Neuron (in vitro differentiated cells): ENCODE results near the gene ELOVL5.
"Not testable (repeated sequence)": the region's sequence is repeated elsewhere in the genome, so short reads cannot be mapped to it uniquely, and the experiment has no call there.

ENCODE experiments used
- H2AFZ ChIP-seq: one replicate; pipeline ENCODE4 v1.6.1; 2013; ENCODE audit warnings: low read depth, mild to moderate bottlenecking, inconsistent platforms, low read length, moderate library complexity
- H3K27me3 ChIP-seq: one replicate; pipeline ENCODE4 v1.6.1; 2013; ENCODE audit warnings: low read length; ENCODE audit not compliant: insufficient read depth
- H3K36me3 ChIP-seq: one replicate; pipeline ENCODE4 v1.6.1; 2013; ENCODE audit warnings: low read length; ENCODE audit not compliant: insufficient read depth
- H3K4me1 ChIP-seq: one replicate; pipeline ENCODE4 v1.6.1; 2013; ENCODE audit warnings: low read length; ENCODE audit not compliant: insufficient read depth
- H3K4me3 ChIP-seq: 2 replicates; pipeline ENCODE4 v1.5.1; 2013; ENCODE audit warnings: mild to moderate bottlenecking, low read length, moderate library complexity
- H3K9me3 ChIP-seq: one replicate; pipeline ENCODE4 v1.6.1; 2013; ENCODE audit warnings: low read length

The ELOVL5 gene, protein sequence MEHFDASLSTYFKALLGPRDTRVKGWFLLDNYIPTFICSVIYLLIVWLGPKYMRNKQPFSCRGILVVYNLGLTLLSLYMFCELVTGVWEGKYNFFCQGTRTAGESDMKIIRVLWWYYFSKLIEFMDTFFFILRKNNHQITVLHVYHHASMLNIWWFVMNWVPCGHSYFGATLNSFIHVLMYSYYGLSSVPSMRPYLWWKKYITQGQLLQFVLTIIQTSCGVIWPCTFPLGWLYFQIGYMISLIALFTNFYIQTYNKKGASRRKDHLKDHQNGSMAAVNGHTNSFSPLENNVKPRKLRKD

DNA sequence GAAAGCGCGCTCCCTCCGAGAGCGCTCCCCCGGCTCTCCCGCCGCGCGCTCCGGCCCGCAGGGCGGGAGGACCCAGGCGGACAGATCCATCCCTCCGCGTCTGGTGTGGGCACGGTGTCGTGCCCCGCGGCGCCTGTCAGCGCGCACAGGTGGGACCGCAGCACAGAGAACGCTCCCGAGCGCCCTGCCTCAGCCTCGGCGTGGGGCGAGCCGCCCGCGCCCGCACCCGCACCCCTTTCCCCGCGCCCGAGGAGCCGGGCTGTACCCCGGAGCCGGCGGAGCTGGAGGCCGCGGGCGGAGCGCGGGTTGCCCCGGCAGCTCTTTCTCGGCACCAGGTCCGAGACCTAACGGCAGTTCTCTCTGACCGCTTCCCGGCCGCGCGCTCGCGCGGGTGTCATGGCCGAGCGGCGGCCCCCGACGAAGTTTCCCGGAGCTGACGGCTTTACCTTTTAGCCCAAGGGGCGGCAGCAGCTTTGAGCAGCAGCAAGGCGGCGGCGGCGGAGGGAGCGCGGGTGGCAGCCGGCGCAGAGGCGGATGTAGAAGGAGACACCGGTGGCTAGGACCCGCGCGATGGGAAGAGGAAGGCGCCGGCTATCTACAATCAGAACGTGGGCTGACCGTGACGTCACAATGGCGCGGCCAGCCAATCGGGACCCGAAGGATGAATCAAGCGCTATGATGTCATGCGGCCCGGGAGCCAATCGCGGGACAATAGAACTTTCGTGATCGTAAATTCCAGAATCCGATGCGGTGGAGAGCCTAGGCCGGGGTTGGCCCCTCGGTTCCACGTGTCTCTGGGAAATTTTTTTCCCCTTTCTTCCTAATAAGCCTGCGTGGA is at the start of gene ELOVL5:
TSS of gene ELOVL5 (minus strand) at position 580 of the 838 bp plus-strand sequence. CDS start 53,251 bp downstream, outside the sequence.
- Histone ChIP-seq H3K27me3 (no peaks in the 10 kb centered on the region), H2AFZ (peak within 1 kb of the TSS; percentile 83), H3K36me3 (peaks cover 5% of the 10 kb centered on the region), H3K4me3 (peak within 1 kb of the TSS; percentile 86), H3K4me1 (peaks cover 4% of the 10 kb centered on the region), H3K9me3 (no peaks in the 10 kb centered on the region)

GRCh38 chr6:53397283-53397682 is 48.5 kb upstream of the ELOVL5 start:
- H3K4me1 ChIP-seq, result no peaks in the 10 kb centered on the region
- no peak overlapping the region for H3K4me3 ChIP-seq
- no peaks in the 10 kb centered on the region for H3K36me3 ChIP-seq
- H3K9me3 ChIP-seq, result no peaks in the 10 kb centered on the region
- H2AFZ ChIP-seq, result no peak overlapping the region
- H3K27me3 ChIP-seq, result peaks cover 4% of the 10 kb centered on the region

DNA sequence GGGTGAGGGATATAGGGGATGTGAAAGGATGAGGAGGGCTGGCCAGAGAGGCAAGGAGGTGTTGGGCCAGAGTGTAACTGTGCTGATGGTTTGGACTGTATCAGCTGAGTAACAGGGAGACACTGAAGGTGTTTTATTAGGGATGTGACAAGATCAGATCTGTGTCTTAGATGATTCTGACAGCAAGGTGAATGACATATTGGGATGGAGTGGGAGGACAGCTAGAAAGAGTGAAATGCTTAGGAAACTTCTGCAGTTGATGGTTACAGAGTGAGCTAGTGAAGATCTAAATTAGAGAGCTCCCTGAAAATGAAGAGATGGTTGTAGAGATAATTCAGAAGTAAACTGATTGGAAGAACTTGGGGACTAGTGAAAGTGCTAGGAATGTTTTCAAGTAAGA is 47.2 kb upstream of the ELOVL5 start:
- Histone ChIP-seq H2AFZ (no peak overlapping the region), H3K9me3 (no peaks in the 10 kb centered on the region), H3K4me1 (no peaks in the 10 kb centered on the region), H3K27me3 (peaks cover 4% of the 10 kb centered on the region), H3K4me3 (no peak overlapping the region), H3K36me3 (no peaks in the 10 kb centered on the region)

DNA sequence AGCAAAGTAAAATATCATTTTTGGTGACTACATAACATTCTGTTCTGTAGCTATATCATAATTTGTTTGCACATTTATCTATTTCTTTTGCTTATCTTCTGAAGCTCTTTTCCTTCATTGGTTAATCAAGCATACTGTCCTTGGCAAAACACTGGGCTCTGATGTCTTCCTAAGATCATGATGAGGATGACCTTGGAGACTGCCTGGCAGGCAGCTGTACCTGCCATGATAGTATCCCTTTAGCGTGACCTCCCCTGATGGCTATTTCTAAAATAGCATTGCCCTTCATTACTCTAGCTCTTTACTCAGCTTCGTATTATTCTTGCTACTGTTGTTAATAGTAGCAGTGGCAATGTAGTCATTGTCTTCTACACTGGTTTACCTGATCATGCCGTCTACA is 46.0 kb upstream of the ELOVL5 start:
- Histone ChIP-seq H3K4me1 (no peaks in the 10 kb centered on the region), H2AFZ (no peak overlapping the region), H3K27me3 (peaks cover 4% of the 10 kb centered on the region), H3K4me3 (no peak overlapping the region), H3K36me3 (no peaks in the 10 kb centered on the region), H3K9me3 (no peaks in the 10 kb centered on the region)

DNA sequence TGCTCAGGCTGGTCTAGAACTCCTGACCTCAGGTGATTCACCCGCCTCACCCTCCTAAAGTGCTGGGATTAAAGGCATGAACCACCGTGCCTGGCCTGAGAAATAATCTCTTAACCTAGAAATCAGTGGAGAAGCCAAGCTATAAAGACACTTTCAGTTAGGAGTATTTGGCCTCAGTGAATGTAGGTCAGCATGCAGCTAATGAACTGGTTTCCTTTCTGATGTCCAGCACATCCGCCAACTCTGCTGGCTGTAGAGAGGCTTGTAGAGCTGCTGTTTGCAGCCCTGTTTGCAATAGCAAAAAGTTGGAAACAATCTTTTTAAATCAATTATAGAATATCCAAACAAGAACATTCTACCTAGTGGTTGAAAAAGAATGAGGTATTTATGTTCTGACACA is 42.4 kb upstream of the ELOVL5 start:
- Histone ChIP-seq H2AFZ (no peak overlapping the region), H3K27me3 (no peaks in the 10 kb centered on the region), H3K4me1 (no peaks in the 10 kb centered on the region), H3K4me3 (no peak overlapping the region), H3K9me3 (no peaks in the 10 kb centered on the region), H3K36me3 (no peaks in the 10 kb centered on the region)

DNA sequence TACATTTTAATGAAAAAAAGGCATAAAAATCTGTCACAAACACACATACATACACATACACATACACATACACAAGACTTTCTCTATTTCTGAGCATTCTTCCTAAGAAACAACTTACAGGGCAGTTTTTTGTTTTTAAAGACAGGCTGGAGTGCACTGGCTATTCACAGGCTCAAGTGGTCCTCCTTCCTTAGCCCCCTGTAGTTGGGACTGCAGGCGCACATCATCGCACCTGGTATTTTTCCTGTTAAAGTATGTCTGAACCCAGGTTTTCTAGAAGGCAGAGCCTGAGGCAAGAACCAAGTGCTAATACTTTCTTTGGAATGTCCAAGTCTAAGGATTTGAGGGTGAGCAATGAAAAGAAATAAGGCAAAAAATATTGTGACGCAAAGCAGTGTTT is 41.3 kb upstream of the ELOVL5 start:
- H3K9me3 ChIP-seq, result no peaks in the 10 kb centered on the region
- H3K4me3 ChIP-seq, result no peak overlapping the region
- no peaks in the 10 kb centered on the region for H3K4me1 ChIP-seq
- no peak overlapping the region for H2AFZ ChIP-seq
- H3K36me3 ChIP-seq, result no peaks in the 10 kb centered on the region
- H3K27me3 ChIP-seq, result no peaks in the 10 kb centered on the region

GRCh38 chr6:53388615-53389014 is 39.9 kb upstream of the ELOVL5 start:
- H2AFZ ChIP-seq, H3K9me3 ChIP-seq, H3K4me3 ChIP-seq, H3K27me3 ChIP-seq, H3K36me3 ChIP-seq, H3K4me1 ChIP-seq: not testable (repeated sequence)

DNA sequence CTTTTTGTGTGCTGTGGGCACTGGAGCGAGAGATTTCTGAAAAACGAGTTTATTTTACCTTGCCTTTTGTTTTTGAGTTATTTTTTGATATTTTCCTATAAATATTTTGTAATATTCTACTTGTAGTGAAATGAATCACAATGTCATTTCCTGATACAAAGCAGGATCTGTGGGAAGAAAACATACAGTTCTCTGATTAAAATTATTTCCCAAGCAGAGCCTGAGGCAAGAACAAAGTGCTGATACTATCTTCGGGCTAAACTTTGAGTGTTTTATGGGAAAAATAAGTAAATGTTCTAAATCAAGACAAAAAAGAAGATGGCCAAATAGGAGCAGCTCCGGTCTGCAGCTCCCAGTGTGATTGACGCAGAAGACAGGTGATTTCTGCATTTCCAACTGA is 33.7 kb upstream of the ELOVL5 start:
- H2AFZ ChIP-seq, result no peak overlapping the region
- H3K27me3 ChIP-seq, result no peaks in the 10 kb centered on the region
- no peak overlapping the region for H3K4me3 ChIP-seq
- H3K36me3 ChIP-seq, result no peaks in the 10 kb centered on the region
- peaks cover 3% of the 10 kb centered on the region for H3K9me3 ChIP-seq
- no peaks in the 10 kb centered on the region for H3K4me1 ChIP-seq

GRCh38 chr6:53378208-53378607 is 29.5 kb upstream of the ELOVL5 start:
- Histone ChIP-seq H3K4me1 (no peaks in the 10 kb centered on the region), H3K4me3 (no peak overlapping the region), H3K36me3 (no peaks in the 10 kb centered on the region), H3K9me3 (peaks cover 3% of the 10 kb centered on the region), H3K27me3 (no peaks in the 10 kb centered on the region), H2AFZ (no peak overlapping the region)

- Histone ChIP-seq H3K9me3 (peaks cover under 1% of the 10 kb centered on the region), H3K27me3 (no peaks in the 10 kb centered on the region), H3K4me3 (no peak overlapping the region), H2AFZ (no peak overlapping the region), H3K36me3 (no peaks in the 10 kb centered on the region), H3K4me1 (no peaks in the 10 kb centered on the region)
Measured at GRCh38 chr6:53377793-53378192, 29.0 kb upstream of the ELOVL5 start.

DNA sequence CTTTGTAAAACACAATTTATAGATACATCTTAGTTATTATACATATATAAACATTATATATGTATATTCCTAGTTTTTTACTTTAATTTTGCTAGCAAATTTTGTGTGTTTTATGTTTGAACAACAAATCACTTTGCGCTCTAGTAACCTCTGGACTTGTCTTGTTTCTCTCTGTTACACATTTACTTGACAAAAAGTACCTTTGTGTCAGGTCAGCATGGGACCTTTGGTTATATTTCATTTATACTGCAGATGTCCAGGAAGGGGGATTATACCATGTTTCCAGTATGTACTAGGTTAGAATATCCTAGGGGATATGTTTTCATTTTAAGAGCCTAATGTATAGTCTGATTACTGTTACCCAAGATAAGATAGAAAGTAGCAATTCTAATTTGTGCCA is 28.5 kb upstream of the ELOVL5 start:
- H3K4me1 ChIP-seq, result no peaks in the 10 kb centered on the region
- no peaks in the 10 kb centered on the region for H3K27me3 ChIP-seq
- no peaks in the 10 kb centered on the region for H3K9me3 ChIP-seq
- H3K4me3 ChIP-seq, result no peak overlapping the region
- no peak overlapping the region for H2AFZ ChIP-seq
- no peaks in the 10 kb centered on the region for H3K36me3 ChIP-seq

DNA sequence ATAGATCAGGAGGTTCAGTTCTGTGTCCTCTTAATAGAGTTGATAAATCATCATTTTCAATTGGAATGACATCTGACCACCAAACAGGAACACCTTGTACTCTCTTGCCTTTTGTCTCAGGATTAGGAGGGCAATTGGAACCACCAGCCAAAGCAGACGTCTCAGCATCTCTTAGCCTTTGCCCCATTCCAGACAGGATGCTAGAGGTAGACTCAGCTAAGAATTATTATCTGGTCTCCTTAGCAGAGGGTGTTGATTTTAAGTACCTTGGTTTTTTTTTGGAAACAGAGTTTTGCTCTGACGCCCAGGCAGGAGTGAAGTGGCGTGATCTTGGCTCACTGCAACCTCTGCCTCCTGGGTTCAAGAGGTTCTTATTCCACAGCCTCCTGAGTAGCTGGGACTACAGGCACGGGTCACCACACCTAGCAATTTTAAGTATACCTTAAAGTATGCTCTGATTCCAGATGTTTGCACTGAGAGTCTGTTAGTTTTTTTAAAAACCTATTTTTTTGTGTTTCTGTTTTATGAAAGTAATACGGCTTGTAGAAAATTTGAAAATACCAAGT is 28.0 kb upstream of the ELOVL5 start:
- H3K4me1 ChIP-seq, result no peaks in the 10 kb centered on the region
- H3K9me3 ChIP-seq, result no peaks in the 10 kb centered on the region
- H3K27me3 ChIP-seq, result no peaks in the 10 kb centered on the region
- H2AFZ ChIP-seq, result no peak overlapping the region
- no peak overlapping the region for H3K4me3 ChIP-seq
- no peaks in the 10 kb centered on the region for H3K36me3 ChIP-seq

DNA sequence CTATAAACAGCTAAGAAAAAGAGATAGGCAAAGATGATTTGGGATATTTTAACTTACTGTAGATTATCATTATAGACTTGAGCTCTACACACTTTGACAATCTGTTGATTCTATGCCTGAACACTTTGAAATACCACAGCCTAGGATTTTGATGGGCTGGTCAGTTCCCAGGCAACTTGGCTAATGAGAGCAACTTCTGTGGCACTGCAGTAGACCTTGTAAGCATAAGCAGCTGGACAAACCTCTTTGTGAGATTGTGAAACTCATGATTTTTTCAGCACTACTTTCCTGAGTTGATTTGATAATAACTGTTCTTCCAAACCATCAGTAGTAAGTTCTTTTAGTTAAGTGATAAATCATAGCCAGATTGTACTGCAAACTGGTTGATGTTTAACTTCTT is 27.1 kb upstream of the ELOVL5 start:
- H2AFZ ChIP-seq, result no peak overlapping the region
- H3K9me3 ChIP-seq, result no peaks in the 10 kb centered on the region
- no peaks in the 10 kb centered on the region for H3K4me1 ChIP-seq
- H3K27me3 ChIP-seq, result no peaks in the 10 kb centered on the region
- H3K36me3 ChIP-seq, result no peaks in the 10 kb centered on the region
- H3K4me3 ChIP-seq, result no peak overlapping the region
